Stimulated activated CD4-positive, alpha-beta T cell treated with anti-CD3 and anti-CD28 coated beads, Interleukin-12 subunit alpha, Interleukin-12 subunit beta, amount 100 ng/mL, for 4 hours (primary cell): Measurements from ENCODE around the gene SUSD3.
"Not testable (repeated sequence)": the region's sequence is repeated elsewhere in the genome, so short reads cannot be mapped to it uniquely, and the experiment has no call there.

Experiments
- DNase-seq: peaks from one replicate; pipeline ENCODE4 v3.0.0-alpha.2; 2020

SUSD3 gene

DNA sequence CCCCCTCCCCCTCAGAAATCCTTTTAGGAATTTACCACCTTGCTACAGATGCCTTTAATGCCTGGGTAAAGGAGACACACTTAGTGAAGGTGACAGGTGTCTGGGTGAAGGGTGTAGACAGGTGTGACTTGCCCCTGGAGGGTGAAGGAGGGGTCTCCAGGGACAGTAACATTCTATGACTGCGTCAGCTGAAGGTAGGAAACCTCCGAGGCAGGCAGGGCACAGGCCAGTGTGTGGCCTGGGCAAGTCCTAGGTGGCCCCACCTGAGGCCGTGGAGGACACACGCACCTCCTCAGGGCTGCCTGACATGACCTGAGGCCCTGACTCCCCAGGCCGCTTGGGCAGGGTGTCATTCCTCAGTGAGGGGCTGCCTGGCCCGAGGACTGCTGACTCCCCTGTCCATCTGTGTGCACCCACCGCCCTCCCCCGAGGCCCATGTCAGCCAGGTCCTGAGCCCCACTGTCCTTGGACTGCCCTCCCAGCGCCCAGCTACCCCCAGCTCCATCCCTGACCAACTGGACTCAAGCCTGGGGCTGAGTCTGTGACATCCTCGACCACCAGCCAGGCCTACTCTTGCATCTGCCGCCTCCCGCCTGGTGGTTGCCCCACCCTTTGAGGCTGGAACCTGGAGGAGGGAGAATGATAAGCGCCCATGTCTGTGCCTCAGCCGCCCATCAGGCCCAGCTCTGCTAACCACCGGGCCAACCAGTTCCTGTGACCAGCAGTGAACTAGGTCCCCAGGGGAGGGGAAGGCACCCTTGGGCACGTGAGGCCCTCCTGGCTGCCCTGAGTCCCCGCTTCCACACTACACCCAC, 55.9 kb downstream of the SUSD3 start:
- no peak for DNase-seq

DNA sequence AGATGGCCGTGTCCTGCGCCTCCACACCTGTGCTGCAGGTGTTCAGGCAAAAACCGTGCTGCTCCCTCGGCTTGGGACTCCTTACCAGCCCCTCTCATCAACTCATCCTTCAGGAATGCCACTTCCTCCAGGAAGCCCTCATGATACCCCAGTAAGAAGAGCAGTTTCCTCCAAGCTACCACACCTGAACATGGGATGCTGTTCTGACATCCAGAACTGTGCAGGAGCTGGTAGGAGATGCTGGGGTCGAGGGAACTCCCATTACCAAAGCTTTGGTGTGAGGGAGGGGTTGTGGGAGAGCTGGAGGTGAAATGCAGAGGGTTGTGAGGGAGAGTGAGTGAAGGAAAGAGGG, 56.5 kb downstream of the SUSD3 start:
- DNase-seq: no peak

DNA sequence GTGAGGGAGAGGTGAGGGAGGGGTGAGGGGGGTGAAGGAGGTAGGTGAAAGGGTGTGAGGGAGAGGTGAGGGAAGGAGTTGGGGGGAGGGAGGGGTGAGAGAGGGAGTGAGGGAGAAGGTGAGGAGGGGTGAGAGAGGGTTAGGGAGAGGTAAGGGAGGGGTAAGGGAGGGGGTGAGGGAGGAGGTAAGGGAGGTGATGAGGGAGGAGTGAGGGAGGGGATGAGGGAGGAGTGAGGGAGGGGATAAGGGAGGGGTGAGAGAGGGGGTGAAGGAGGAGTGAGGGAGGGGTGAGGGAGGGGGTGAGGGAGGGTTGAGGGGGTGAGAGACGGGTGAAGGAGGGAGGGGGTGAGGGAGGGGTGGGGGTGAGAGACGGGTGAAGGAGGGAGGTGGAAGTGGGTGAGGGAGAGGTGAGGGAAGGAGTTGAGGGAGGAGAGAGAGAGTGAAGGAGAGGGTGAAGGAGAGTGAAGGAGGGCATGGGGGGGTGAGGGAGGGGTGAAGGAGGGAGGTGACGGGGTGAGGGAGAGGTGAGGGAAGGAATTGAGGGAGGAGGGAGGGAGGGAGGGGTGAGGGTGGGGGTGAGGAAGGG, 57.1 kb downstream of the SUSD3 start:
- DNase-seq: no peak

DNA sequence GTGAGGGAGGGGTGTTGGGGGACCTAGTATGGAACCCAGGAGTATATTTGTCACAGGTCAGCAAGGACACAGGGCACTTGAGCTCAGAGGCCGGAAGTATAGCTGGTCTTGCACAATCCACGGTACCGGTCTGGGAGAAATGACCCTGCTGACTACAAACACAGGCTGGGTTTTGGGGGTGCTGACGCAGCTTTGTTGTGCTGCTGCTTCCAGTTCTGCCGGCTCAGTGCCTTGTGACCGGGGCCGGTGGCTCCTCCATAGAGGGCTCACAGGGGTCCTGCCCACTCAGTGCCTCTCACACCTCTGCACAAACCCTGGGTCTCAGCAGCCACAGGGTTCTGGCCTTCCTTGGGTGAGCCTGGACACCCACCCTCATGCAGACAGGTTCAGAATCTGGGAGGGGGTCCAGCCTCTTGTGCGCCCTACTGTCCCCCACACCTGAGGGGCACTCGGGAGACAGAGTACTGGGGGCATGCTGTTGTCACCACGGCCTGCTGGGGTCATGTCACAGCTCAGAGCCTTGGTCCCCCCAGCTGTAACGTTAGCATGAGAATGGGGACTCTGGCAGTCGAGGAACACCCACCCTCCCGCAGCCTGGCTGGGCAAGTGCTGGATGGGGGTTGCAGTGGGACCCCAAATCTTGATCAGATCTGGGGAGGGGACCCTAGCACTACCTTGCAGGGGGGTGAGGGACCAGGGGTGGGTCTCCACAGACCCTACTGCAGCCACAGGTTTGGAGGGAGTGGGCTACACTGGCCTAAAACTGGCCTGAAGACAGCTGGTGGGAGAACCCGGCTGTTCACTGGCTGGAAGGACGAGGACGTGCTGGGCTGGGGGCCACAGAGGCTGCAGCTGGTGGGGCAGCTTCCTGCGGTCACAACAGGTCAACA, 57.8 kb downstream of the SUSD3 start:
- DNase-seq: no peak

DNA sequence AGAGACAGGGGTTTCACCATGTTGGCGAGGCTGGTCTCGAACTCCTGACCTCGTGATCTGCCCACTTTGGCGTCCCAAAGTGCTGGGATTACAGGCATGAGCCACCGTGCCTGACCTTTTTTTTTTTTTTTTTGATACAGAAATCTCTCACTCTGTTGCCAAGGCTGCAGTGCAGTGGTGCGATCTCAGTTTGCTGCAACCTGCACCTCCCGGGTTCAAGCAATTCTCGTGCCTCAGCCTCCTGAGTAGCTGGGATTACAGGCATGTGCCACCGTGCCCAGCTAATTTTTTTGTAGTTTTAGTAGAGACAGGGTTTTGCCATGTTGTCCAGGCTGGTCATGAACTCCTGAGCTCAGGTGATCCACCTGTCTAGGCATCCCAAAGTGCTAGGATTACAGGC, 59.0 kb downstream of the SUSD3 start:
- DNase-seq: not testable (repeated sequence)

DNA sequence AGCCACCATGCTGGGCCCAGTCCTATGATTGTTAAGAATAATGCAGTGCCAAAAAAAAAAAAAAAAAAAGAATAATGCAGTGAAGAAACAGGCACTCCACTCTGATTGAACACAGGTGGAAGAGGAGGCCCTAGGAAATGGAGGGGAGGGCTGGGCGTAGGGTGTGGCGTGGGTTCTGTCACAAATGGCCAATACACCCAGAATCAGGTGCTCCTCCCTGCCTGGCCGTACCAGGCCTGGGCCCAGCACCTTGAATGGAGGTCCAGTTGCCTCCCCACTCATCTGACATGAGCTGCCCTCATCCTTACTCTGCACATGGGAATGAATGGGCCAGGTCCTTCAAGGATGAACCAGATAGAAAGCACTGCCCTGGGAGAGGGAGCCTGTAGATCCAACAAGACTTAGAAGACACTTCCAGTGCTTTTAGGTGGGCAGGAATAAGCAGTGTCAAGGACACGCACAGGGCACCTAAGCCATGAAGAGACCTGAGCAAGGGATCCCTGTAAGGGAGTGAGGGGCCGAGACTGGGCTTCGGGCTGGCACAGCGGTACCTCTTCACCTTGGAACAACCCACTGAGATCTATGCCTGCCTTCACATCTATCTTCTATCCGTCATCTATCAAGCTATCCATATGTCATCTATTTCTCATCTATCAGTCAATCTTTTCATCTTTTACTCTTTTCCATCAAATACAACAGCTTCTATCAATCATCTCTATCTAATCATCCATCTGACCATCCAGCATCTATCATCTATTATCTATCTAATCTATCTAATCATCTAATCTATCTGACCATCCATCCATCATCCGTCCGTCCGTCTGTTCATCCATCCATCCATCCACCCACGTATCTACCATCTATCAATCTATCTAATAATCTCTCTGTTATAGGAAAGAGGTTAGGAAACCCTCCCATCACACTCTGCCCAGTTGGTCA, 59.7 kb downstream of the SUSD3 start:
- no peak for DNase-seq

DNA sequence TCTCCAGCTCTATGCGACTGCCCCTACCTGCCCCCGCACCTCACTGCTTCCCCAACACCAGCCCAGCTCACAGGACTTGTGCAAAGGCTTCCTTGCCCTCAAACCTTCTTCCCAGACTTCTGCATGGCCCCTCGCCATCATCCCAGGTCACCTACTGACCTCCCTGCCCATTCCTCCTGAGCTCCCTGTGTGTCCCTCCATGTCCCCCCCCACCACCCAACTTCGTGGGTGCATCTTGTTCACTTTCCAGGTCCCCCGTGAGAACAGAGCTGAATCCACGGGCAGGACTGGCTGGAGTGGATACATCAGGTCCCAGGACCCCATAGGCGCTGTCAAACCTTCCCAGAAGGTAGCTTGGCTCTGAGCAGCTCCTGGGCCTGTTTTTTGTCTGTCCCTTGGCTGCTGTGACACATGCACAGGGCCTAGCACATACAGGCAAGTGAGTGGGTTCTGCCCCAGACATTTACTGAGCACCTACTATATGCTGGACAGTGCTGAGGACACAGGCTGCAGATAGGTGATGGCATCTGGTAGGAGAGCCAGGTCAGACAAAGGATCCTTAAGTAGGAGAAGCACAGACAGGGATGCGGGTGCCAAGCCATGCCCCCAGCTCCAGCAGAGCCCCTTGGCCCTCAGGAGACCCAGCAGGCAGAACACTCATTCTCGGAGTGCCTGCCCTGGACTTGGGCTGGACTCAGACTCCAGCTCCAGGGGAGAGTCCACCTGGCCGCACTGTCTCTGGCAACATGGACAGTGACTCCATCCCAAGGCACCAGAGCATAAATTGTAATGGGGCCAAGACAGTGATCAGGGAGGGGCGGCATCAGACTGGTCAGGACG, 60.6 kb downstream of the SUSD3 start:
- no peak for DNase-seq

DNA sequence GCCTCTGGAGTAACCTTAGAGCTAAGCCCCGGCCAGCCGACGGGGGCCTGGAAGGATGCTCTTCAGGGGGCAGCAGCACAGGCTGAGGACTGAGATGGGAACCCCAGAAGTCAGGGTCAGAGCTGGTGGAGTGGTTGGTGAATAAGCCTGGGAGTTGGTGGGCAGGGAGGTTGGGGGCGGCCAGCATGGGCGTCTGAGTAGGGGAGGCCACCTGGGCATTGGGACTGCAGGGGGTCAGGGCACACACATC, 61.1 kb downstream of the SUSD3 start:
- no peak for DNase-seq

DNA sequence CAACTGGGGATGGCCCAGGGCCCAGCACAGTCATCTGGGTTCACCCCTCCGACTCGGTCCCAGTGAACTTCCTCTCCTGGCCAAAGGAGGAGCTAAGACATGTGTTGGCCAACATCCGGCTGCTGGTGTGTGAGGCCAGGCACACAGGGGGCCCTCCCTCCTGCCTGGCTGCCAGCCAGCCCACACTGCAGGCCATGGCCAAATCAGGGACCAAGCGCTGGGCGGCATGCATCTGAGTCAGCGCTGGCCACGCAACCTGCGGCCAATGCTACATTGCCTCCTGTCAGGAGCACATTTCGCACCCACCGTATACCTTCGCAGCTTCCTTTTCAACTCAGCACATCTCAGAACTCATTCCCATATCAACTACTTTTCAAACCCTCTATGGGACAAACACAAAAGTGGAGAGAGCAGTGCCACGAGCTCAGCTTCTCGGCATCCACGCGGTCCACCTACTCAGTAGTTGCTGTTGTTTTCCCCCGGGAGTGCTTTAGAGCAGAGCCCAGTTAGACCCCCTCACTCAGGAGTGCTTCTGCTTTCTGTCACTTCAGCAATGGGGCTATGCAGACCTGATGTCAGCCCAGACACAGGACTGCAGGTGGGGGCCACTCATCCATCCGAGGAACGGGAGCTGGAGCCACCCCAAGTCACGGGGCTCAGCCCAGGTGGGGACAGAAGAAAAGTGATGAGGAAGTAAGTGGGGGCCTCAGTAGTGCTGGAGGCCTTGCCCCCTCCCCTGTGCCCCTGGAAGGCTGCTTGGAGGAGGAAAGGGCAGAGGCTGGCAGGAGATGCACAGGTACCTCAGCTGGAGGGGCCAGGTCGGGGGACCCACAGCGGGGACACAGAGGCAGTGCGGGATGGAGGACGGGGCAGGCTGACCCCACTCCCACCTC, 61.7 kb downstream of the SUSD3 start:
- no peak for DNase-seq

DNA sequence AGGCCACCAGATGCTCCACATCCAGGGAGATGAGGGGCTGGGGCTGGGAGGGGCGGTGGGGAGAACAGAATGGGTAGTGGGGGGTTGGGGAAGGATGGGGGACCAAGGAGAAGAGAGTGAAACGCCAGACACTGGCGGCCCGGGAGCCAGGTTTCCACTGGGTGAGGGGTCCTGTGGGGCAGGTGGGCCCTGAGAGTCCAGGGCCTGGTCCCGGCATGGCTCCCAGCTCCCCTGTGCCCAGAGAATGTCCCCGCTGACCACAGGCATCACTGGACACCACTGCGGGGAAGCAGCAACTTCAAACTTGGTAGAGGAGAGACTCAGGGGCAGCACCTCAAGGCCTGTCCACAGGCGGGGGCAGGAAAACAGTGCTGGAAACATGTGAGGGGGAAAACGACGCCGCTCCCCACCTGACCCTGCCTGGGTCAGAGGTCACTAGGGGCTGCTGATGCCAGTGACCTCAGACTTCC, 62.4 kb downstream of the SUSD3 start:
- no peak for DNase-seq

DNA sequence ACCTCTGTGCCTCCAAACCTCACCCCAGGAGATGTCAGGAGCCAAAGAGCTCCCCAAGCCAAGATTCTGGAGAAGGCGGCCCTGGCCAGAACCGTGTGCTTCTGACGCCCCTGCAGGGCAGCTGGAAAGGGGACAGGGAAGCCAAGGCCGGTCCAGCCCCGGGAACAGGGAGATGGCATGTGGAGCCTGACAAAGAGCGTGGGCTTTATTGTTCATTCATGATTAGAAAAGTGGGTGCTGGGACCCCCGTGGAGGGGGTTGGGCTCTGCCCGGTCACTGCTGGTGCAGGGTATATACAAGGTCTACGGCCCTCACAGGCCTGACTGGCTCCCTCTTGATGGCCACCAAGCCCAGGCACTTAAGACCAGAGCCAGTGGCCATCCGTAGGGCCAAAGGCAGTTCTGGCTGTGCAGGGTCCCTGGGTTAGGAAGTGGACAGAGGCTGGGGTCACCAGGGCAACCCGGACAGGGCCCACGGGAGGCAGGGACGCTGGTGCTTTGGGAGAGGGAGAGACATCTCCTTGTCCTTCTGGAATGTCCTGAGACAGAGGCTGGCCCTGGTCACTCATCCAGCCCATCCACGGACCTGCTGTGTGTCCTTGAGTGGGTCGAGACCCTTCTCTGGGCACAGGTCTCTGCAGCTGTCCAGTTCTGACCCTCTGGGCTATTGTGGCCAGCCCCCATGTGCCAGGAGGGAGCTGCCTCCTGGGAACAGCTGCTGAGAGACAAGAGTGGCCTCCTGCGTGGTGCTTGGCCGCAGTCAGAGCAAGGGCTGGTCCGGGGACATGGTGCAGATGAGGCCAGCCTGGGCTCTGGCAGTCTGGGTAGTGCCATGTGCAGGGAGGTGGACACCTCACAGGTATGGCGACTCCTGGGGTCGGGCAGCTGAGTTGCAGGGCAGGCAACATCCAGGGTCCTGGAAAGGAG, 63.1 kb downstream of the SUSD3 start:
- DNase-seq: no peak

DNA sequence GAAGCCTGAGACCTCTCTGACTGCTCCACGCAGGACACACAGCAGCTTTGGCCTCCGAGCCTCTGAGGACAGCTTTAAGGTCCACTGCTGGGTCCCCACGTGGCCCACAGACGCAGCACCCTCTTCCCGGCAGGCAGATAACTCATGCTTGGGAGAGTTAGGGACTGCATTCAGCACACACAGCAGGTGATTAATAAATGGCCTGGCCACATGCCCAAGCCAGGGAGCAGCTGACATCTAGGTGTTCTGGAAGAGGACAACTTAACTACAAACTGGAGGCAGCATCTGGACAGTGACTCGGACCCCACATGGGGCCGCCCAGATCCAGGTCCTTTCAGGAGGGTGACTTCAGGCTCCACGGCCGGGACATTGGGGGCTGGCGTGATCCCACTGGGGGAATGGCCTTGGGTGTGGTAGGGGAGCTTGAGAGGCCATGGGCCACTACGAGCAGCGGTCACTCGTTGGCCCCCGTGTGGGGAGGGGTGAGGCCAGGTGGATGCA, 64.3 kb downstream of the SUSD3 start:
- no peak for DNase-seq

DNA sequence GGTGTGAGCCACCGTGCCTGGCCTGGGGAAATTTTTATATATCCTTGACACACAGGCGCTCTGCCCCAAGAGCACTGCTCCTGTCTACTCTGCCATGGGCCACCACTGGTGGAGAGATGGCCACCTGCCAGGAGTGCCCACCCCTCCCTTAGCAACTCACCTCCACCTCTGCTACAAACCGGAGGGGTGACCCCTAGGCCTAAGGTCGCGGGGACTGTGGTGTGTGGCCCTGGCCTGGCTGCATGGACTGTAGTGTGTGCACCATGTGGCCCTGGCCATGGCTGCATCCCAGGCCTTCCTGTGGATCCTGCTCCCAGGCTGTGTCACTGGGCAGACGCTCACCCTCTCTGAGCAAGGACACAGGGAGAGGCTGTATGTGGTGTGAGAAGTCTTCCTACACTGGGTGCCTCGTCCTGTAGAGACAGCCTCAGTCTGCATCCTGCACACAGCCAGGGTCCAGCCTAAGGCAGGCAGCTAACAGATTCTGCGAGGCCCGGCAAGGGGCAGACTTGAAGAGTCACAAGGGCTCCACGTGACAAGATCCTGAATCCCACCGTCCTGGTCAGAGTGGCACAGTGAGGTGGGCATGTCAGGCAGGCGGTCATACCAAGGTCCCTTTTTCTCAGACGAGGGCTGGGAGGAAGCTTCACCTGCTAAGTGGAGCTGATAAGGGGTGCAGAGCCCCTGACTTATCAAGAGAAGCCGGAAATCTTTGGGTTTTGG, 65.2 kb downstream of the SUSD3 start:
- no peak for DNase-seq

DNA sequence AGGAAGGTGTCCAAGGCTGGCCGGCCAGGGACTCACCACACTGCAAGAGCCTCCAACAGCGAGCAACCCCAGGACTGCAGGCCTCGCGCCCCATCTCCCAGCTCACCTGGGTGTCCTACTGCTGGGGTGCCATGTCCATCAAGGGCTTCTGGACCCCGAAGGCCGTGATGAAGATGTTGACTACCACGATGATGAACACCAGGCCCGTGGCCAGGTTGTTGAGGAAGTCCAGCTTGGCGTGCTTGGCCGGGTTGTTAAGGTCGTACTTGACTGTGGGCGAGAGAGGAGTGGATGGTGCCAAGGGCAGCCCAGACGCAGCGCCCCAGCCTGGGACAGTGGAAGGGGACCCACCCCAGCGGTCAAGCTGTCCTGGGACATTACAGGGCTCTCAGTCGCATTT, 66.3 kb downstream of the SUSD3 start:
- no peak for DNase-seq

DNA sequence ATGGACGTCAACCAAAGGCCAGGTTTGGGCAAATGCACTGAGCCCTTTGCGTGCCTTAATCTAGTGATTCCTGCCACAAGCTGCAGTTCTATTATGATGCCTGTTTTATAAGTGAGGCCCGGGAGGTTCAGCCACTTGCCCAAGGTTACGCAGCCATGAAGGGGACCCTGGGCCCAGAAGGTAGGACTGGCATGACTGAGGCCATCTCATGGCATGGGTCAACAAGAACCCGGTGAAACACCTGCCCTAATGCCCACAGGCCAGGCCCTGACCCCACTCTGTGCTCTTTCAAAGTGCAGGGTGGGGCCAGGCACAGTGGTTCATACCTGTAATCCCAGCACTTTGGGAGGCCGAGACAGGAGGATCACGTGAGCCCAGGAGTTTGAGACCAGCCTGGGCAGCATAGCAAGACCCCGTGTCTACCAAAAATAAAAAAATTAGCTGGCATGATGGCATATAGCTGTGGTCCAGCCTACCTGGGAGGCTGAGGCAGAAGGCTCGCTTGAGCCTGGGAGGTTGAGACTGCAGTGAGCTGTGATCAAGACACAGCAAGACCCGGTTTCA, 66.9 kb downstream of the SUSD3 start:
- no peak for DNase-seq

DNA sequence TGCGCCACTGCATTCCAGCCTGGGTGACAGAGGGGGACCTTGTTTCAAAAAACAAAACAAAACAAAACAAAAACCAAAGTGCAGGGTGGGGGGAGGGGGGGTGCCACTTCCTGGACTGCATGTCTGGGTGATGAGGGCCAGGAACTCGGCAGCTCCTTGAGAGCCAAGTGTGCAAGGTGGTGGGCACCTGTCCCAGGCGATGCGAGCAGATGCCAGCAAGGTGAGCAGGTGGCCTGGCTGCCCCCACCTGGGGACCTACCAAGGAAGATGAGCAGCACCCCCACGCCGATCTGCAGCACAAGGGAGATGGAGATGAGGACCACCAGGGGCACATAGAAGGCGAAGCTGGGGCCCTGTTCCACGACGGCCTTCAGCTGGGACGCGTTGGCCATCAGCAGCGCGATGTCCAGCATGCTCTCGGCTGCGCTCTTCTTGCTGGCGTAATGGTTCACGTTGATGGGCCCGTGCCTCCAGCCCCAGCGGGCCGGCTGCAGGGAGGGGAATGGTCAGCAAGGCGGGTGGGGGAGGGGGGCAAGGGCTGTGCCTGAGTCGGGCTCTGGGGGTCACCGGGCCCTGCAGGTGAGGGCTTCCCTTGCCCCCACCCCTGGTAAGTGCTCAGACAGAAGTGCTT, 67.8 kb downstream of the SUSD3 start:
- no peak for DNase-seq

DNA sequence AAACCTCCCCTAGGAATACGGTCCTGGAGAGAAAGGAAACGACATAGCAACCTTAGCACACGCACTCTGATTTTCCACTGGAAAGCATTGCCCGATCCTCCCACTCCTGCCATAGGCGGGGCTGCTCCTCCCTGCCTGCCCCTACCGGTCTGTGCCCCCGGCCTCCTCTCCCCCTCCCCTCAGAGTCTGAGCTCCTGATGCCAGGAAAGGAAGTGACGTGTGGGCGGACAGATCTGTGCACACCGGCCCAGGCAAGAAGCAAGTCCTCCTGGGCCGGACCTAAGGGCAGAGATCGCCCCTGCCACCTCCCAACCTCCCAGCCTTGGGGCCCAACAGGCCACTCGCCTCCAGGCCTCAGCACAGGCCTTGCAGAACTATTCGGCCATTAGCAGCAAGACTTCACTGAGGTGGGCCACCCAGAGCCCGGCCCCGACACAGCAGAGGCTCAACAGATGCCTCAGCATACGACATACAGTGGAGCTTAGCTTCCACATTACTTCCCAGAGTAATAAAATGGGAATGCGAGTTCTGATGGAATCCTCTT, 68.4 kb downstream of the SUSD3 start:
- DNase-seq: no peak
